ENCODE measurements around the gene ZNF154. TPM values are rescaled to one million over a fixed set of nuclear protein-coding genes. Genes with fewer than 3 reads are reported as not detected.

ZNF154 gene
- total and polyA plus RNA-seq, 4 donors = 0.88 to 6.4 (median 3.8) TPM

DNA sequence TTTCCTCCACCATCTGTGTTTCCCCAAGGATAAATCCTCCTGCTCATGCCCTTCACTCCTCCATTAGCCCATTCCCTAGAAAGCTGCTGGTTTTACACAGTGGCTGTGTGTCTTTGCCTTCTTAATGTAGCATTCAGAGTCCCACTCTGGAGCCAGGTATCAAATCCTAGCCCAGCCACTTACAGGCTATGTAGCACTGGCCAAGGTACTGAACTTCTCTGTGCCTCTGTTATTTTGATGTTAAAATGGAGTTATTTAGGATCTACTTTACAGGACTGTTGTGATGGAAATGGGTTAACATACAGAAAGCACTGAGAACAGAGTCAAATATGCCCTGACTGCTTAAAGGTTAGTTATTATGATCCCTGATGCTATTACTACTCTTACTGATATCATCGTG lies 41.8 kb downstream of the ZNF154 start:
- WGBS, 2 donors = 87 to 100% methylated on average over 1 of the region's 1 CpG
- no peak overlapping the region for H3K27ac ChIP-seq (ENCODE audit: low read depth in 1 of 2, low read length in 2 of 2)
- no peak for ATAC-seq (ENCODE audit: low FRiP score)
- intact Hi-C loops (cut with DNase I) = no loop called here
- peaks cover 3% of the 10 kb centered on the region for H3K9me3 ChIP-seq (ENCODE audit: control insufficient read depth, low read length)
- peaks cover 0 to 2% of the 10 kb centered on the region in 2 donors for H3K27me3 ChIP-seq (ENCODE audit: control insufficient read depth in 1 of 2, insufficient read depth in 2 of 2, low read length in 1 of 2)
- no peaks in the 10 kb centered on the region for H3K4me1 ChIP-seq (ENCODE audit: control insufficient read depth in 1 of 2, insufficient read depth in 2 of 2, low read length in 2 of 2)
- no peak for DNase-seq
- no peaks in the 10 kb centered on the region for H3K36me3 ChIP-seq (ENCODE audit: control insufficient read depth in 1 of 2, insufficient read depth in 2 of 2, low read length in 1 of 2)
- no peak overlapping the region for H3K4me3 ChIP-seq (ENCODE audit: low read length in 2 of 2)

DNA sequence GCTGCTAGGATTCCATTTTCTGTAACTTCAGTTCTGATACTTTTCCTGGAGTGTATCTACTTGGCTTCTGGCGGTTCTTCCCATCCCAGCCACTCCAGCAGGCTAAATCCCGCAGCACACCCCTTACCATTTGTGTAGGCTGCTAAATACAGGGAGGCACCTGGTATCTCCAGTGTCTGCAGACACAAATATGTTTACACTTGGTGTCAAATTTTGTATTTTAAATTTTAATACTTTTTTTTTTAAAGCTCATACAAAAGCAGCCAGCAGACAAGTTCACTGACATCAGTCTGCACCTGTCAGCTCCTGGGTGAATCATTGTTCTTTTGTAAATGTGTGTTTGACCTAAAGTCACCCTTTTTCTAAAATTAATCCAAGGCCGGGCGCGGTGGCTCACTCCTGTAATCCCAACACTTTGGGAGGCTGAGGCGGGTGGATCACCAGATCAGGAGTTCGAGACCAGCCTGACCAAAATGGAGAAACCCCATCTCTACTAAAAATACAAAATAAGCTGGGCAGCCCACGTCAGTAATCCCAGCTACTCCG lies 43.7 kb downstream of the ZNF154 start:
- DNase-seq = no peak
- H3K4me3 ChIP-seq (ENCODE audit: low read length in 2 of 2) = no peak overlapping the region

DNA sequence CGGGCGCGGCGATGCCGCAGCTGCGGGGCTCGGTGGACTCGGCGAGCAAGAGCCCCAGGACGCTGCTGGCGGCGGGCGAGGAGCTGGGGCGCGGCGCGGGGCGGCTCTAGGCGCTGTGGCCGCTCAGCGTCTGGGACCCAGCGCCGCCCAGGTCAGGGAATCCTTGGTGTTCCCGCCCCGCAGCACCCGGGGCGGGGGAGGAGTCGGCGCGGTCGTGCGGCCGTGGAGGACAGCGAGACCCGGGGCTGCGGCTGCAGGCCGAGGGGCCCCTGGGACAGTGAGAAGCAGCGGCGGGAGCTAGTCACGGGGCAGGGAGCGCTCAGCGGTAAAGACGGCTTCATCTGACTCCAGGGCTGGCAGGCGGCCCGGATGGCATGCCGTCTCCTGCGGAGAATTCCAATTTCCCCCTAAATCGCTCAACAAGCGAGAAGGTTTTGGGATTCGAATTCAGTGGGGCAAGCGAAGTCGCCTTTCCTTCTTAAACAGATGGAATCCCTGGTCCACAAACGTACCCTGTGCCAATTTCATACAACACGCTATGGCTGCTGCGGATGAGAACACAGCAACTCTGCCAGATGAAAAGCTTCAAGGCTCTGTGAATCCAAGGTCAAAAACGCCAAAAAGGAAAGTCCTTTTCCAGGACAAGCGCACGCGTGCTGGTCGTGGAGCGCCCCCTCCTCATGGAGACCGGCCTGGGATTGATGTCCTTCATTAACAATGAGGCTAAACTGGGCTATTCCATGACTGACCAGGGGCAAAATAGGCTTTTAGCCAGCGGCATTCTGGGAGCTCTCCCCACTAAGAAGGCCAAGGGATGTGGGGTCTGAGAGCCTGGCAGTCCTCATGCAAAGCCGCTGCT lies 44.5 kb downstream of the ZNF154 start:
- H3K4me1 ChIP-seq (ENCODE audit: control insufficient read depth in 1 of 2, insufficient read depth in 2 of 2, low read length in 2 of 2) = no peaks in the 10 kb centered on the region
- peak; percentile 63 to 79 for DNase-seq
- peaks cover 2% of the 10 kb centered on the region for H3K9me3 ChIP-seq (ENCODE audit: control insufficient read depth, low read length)
- no peak overlapping the region for H3K27ac ChIP-seq (ENCODE audit: low read depth in 1 of 2, low read length in 2 of 2)
- H3K36me3 ChIP-seq (ENCODE audit: control insufficient read depth in 1 of 2, insufficient read depth in 2 of 2, low read length in 1 of 2) = no peaks in the 10 kb centered on the region
- intact Hi-C loops (cut with DNase I) = no loop called here
- 2 to 4% methylated on average over 31 to 64 of the region's 64 CpGs for WGBS, 2 donors
- H3K4me3 ChIP-seq (ENCODE audit: low read length in 2 of 2) = peak overlapping the region; percentile 14 to 61
- ATAC-seq (ENCODE audit: low FRiP score) = peak; percentile 74
- no peaks in the 10 kb centered on the region for H3K27me3 ChIP-seq (ENCODE audit: control insufficient read depth in 1 of 2, insufficient read depth in 2 of 2, low read length in 1 of 2)

More for the DNA sequence above, 43.7 kb downstream of the ZNF154 start:
- Histone ChIP-seq H3K27me3 (ENCODE audit: control insufficient read depth in 1 of 2, insufficient read depth in 2 of 2, low read length in 1 of 2) (peaks cover 0 to 2% of the 10 kb centered on the region in 2 donors), H3K9me3 (ENCODE audit: control insufficient read depth, low read length) (peaks cover 2% of the 10 kb centered on the region), H3K27ac (ENCODE audit: low read depth in 1 of 2, low read length in 2 of 2) (no peak overlapping the region), H3K36me3 (ENCODE audit: control insufficient read depth in 1 of 2, insufficient read depth in 2 of 2, low read length in 1 of 2) (no peaks in the 10 kb centered on the region), H3K4me1 (ENCODE audit: control insufficient read depth in 1 of 2, insufficient read depth in 2 of 2, low read length in 2 of 2) (no peaks in the 10 kb centered on the region)
- no peak for ATAC-seq (ENCODE audit: low FRiP score)
- intact Hi-C loops (cut with DNase I) = no loop called here
- 73 to 82% methylated on average over 9 of the region's 9 CpGs for WGBS, 2 donors

DNA sequence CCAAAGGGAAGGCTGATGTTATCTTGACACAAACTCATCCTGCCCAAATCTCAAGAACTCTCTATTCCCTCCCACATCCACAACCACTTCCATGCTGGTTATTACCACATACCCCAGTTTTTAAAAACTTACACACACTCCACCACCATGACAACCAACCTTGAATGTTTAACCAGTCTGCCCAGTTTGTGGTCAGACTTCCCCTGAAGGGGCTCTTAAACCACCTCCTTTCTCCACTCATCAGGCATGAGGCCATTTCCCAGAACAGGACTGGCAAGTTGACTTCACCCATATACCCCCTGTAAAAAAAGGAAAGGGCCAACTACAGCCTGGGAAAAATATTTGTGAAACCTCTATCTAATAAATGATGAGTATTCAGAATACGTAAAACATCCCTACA lies 52.7 kb downstream of the ZNF154 start:
- Histone ChIP-seq H3K27ac (ENCODE audit: low read depth in 1 of 2, low read length in 2 of 2) (no peak overlapping the region), H3K36me3 (ENCODE audit: control insufficient read depth in 1 of 2, insufficient read depth in 2 of 2, low read length in 1 of 2) (no peaks in the 10 kb centered on the region), H3K9me3 (ENCODE audit: control insufficient read depth, low read length) (peaks cover 9% of the 10 kb centered on the region), H3K4me1 (ENCODE audit: control insufficient read depth in 1 of 2, insufficient read depth in 2 of 2, low read length in 2 of 2) (no peaks in the 10 kb centered on the region), H3K27me3 (ENCODE audit: control insufficient read depth in 1 of 2, insufficient read depth in 2 of 2, low read length in 1 of 2) (no peaks in the 10 kb centered on the region), H3K4me3 (ENCODE audit: low read length in 2 of 2) (no peak overlapping the region)
- ATAC-seq (ENCODE audit: low FRiP score) (no peak), DNase-seq (no peak)
- 74 to 76% methylated on average over 1 of the region's 1 CpG for WGBS, 2 donors
- intact Hi-C loops (cut with DNase I) = no loop called here

DNA sequence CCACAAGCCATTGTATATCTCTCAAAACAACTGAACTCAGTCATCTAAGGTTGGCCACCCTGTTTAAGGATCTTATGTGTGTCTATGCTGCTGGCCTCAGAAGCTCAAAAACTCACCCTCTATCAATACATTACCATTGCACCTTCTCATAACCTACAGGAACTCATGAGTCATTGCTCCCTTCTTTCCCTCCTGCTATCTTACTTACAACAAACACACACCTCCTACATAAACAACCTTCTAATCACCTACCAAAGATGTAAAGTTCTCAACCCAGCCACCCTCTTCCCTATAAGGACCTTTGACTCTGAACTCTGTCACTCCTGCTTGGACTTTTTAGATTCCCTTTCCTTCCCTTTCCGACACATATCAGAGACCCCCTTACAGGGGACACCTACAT lies 53.6 kb downstream of the ZNF154 start:
- WGBS, 2 donors = 90 to 100% methylated on average over 1 of the region's 1 CpG
- H3K27ac ChIP-seq (ENCODE audit: low read depth in 1 of 2, low read length in 2 of 2) = no peak overlapping the region
- H3K9me3 ChIP-seq (ENCODE audit: control insufficient read depth, low read length) = peaks cover 9% of the 10 kb centered on the region
- no peaks in the 10 kb centered on the region for H3K4me1 ChIP-seq (ENCODE audit: control insufficient read depth in 1 of 2, insufficient read depth in 2 of 2, low read length in 2 of 2)
- intact Hi-C loops (cut with DNase I) = no loop called here
- no peak for ATAC-seq (ENCODE audit: low FRiP score)
- H3K36me3 ChIP-seq (ENCODE audit: control insufficient read depth in 1 of 2, insufficient read depth in 2 of 2, low read length in 1 of 2) = no peaks in the 10 kb centered on the region
- no peak for DNase-seq
- no peak overlapping the region for H3K4me3 ChIP-seq (ENCODE audit: low read length in 2 of 2)
- no peaks in the 10 kb centered on the region for H3K27me3 ChIP-seq (ENCODE audit: control insufficient read depth in 1 of 2, insufficient read depth in 2 of 2, low read length in 1 of 2)

DNA sequence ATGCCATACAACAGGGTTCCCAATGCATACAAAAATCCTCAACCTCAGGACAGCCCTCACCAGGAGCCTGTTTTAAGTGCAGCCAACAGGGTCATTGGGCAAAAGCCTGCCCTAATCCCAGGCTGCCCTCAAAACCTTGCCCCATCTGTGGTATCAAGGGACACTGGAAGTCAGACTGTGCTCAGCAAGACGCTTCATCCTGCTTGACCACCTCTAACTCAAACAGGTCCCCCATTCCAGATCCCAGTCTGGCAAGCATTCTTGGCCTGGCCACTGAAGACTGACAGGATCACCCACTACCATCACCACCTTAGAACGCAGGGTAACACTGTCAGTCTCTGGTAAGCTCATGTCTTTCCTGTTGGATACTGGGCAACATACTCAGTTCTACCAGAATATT lies 55.3 kb downstream of the ZNF154 start:
- no peaks in the 10 kb centered on the region for H3K27me3 ChIP-seq (ENCODE audit: control insufficient read depth in 1 of 2, insufficient read depth in 2 of 2, low read length in 1 of 2)

DNA sequence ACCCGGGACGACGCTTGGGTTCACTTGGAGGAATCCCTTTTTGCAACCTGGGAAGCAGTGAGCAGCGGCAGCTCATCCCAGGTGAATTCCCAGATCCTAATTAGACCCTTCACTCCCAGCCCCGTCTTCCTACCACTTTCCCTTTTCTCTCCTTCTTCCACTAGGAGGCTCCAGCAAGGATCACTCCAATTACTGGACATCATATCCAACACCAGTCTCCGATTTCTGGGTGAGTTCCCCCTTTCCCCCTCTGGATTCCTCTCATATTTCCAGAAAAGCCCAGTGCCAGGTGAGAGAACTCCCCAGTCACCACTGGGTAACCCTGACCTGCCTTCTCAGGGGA lies 57.4 kb downstream of the ZNF154 start:
- no peak overlapping the region for H3K4me3 ChIP-seq (ENCODE audit: low read length in 2 of 2)
- intact Hi-C loops (cut with DNase I) = no loop called here

More for the DNA sequence above, 55.3 kb downstream of the ZNF154 start:
- ATAC-seq (ENCODE audit: low FRiP score) (no peak), DNase-seq (no peak)
- H3K4me3 ChIP-seq (ENCODE audit: low read length in 2 of 2) = no peak overlapping the region
- peaks cover 11% of the 10 kb centered on the region for H3K9me3 ChIP-seq (ENCODE audit: control insufficient read depth, low read length)
- intact Hi-C loops (cut with DNase I) = no loop called here
- H3K4me1 ChIP-seq (ENCODE audit: control insufficient read depth in 1 of 2, insufficient read depth in 2 of 2, low read length in 2 of 2) = no peaks in the 10 kb centered on the region
- H3K36me3 ChIP-seq (ENCODE audit: control insufficient read depth in 1 of 2, insufficient read depth in 2 of 2, low read length in 1 of 2) = no peaks in the 10 kb centered on the region
- no peak overlapping the region for H3K27ac ChIP-seq (ENCODE audit: low read depth in 1 of 2, low read length in 2 of 2)
- 74 to 79% methylated on average over 2 of the region's 2 CpGs for WGBS, 2 donors

DNA sequence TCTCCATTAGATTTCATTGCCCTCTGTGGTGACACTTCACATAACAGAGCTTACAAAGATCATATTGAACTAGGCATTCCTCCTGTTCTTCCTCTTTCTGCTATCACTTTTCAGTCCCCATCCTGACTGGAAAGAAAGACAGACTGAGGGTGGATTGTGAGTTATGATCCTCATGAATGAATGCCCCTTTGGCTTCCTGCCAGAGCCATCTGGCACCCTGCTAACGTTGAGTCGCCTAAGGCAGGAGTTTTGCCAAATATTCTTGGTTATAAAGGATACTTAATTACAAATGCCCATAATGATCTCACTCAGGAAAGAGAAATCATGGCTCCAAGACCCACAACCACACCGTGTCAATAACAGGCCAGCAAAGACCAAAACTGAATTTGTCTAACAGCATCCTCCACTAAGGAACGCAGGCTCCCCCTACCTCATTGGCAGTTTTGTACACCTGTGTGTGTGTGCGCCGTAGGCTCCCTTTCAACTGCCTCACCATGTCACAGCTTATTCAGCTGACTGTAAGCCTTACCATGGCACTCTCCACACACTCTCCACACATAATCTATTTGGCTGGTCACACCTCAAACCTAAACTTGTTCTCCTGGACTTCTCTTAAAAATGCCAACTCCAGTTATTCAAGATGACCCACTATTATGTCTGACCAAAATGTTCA lies 60.5 kb downstream of the ZNF154 start:
- Histone ChIP-seq H3K9me3 (ENCODE audit: control insufficient read depth, low read length) (peaks cover 15% of the 10 kb centered on the region), H3K27ac (ENCODE audit: low read depth in 1 of 2, low read length in 2 of 2) (no peak overlapping the region), H3K4me1 (ENCODE audit: control insufficient read depth in 1 of 2, insufficient read depth in 2 of 2, low read length in 2 of 2) (no peaks in the 10 kb centered on the region), H3K4me3 (ENCODE audit: low read length in 2 of 2) (no peak overlapping the region), H3K27me3 (ENCODE audit: control insufficient read depth in 1 of 2, insufficient read depth in 2 of 2, low read length in 1 of 2) (no peaks in the 10 kb centered on the region), H3K36me3 (ENCODE audit: control insufficient read depth in 1 of 2, insufficient read depth in 2 of 2, low read length in 1 of 2) (no peaks in the 10 kb centered on the region)
- DNase-seq (no peak), ATAC-seq (ENCODE audit: low FRiP score) (no peak)
- intact Hi-C loops (cut with DNase I) = no loop called here
- WGBS, 2 donors = 55 to 58% methylated on average over 6 of the region's 6 CpGs

More for the DNA sequence above, 57.4 kb downstream of the ZNF154 start:
- H3K36me3 ChIP-seq (ENCODE audit: control insufficient read depth in 1 of 2, insufficient read depth in 2 of 2, low read length in 1 of 2) = no peaks in the 10 kb centered on the region
- 36% methylated on average over 6 of the region's 6 CpGs for WGBS, 2 donors
- no peak overlapping the region for H3K27ac ChIP-seq (ENCODE audit: low read depth in 1 of 2, low read length in 2 of 2)
- DNase-seq (no peak), ATAC-seq (ENCODE audit: low FRiP score) (no peak)
- no peaks in the 10 kb centered on the region for H3K27me3 ChIP-seq (ENCODE audit: control insufficient read depth in 1 of 2, insufficient read depth in 2 of 2, low read length in 1 of 2)
- H3K9me3 ChIP-seq (ENCODE audit: control insufficient read depth, low read length) = peaks cover 18% of the 10 kb centered on the region
- H3K4me1 ChIP-seq (ENCODE audit: control insufficient read depth in 1 of 2, insufficient read depth in 2 of 2, low read length in 2 of 2) = no peaks in the 10 kb centered on the region
